Activated naive CD4-positive, alpha-beta T cell treated with anti-CD3 and anti-CD28 coated beads, Interleukin-2, amount 50 U/mL, for 24 hours (primary cell): ENCODE data around the gene SUGP2.

Source experiments
- H3K27ac Mint-ChIP-seq: one replicate; pipeline ENCODE4 v1.8.0; 2021; ENCODE audit warnings: mild to moderate bottlenecking, mixed read lengths
- H3K27me3 Mint-ChIP-seq: one replicate; pipeline ENCODE4 v1.8.0; 2021; ENCODE audit warnings: mixed read lengths
- H3K36me3 Mint-ChIP-seq: one replicate; pipeline ENCODE4 v1.8.0; 2021; ENCODE audit warnings: mixed read lengths
- H3K4me1 Mint-ChIP-seq: one replicate; pipeline ENCODE4 v1.8.0; 2021; ENCODE audit warnings: mixed read lengths
- H3K4me3 Mint-ChIP-seq: one replicate; pipeline ENCODE4 v1.8.0; 2021; ENCODE audit warnings: mild to moderate bottlenecking, mixed read lengths
- H3K9me3 Mint-ChIP-seq: one replicate; pipeline ENCODE4 v1.8.0; 2021; ENCODE audit warnings: mixed read lengths

Gene SUGP2

GRCh38 chr19:19051478-19052213 is 18.3 kb upstream of the SUGP2 start:
- H3K36me3 Mint-ChIP-seq: peaks cover 3% of the 10 kb centered on the region
- no peaks in the 10 kb centered on the region for H3K27me3 Mint-ChIP-seq
- H3K9me3 Mint-ChIP-seq: no peaks in the 10 kb centered on the region
- no peak overlapping the region for H3K4me3 Mint-ChIP-seq
- H3K27ac Mint-ChIP-seq: no peak overlapping the region
- H3K4me1 Mint-ChIP-seq: no peaks in the 10 kb centered on the region

- no peaks in the 10 kb centered on the region for H3K9me3 Mint-ChIP-seq
- no peak overlapping the region for H3K4me3 Mint-ChIP-seq
- H3K4me1 Mint-ChIP-seq: no peaks in the 10 kb centered on the region
- H3K36me3 Mint-ChIP-seq: peaks cover 3% of the 10 kb centered on the region
- no peak overlapping the region for H3K27ac Mint-ChIP-seq
- no peaks in the 10 kb centered on the region for H3K27me3 Mint-ChIP-seq
These were observed 17.4 kb upstream of the SUGP2 start for GRCh38 chr19:19050731-19051130.

- Mint-ChIP-seq H3K27ac (no peak overlapping the region), H3K36me3 (peaks cover 4% of the 10 kb centered on the region), H3K4me3 (no peak overlapping the region), H3K4me1 (no peaks in the 10 kb centered on the region), H3K9me3 (no peaks in the 10 kb centered on the region), H3K27me3 (no peaks in the 10 kb centered on the region)
These were observed 16.8 kb upstream of the SUGP2 start for GRCh38 chr19:19050104-19050503.

DNA sequence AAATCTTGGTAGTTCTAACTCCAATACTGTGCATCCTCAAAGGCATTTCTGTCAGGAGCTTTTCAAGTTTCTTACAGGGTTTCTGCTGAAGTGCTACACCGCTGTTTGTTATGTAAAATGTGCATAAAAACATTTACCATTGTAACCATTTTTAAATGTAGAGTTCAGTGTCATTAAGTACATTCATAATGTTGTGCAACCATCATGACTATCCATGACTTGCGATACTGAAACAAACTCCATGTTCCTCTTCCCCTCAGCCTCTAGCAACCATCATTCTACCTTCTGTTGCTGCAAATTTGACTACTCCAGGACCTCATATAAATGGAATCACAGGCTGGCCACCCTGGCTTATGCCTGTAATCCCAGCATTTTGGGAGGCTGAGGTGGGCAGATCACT is 16.1 kb upstream of the SUGP2 start:
- Mint-ChIP-seq H3K27me3 (no peaks in the 10 kb centered on the region), H3K27ac (no peak overlapping the region), H3K9me3 (no peaks in the 10 kb centered on the region), H3K4me3 (no peak overlapping the region), H3K36me3 (peaks cover 5% of the 10 kb centered on the region), H3K4me1 (no peaks in the 10 kb centered on the region)

DNA sequence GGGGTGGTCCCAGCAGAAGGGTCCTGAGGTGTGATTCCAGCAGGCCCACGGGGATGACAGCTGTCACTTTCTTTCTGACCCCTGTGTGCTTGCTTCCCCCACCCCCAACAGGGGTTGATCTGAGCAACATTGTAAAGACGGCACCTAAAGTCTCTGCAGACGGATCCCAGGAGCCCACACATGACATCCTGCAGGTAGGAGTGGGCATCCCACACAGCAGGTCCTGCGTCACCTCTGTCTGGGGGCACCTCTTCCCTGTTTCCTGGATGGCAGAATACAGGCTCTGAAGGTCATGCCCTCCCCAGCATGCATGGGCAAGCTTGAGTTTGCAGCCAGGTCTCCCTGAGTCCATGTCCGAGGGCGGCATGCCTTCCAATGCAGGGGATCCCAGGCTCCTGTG is 10.6 kb upstream of the SUGP2 start:
- H3K4me1 Mint-ChIP-seq: peaks cover 21% of the 10 kb centered on the region
- H3K27me3 Mint-ChIP-seq: no peaks in the 10 kb centered on the region
- no peak overlapping the region for H3K27ac Mint-ChIP-seq
- H3K9me3 Mint-ChIP-seq: no peaks in the 10 kb centered on the region
- H3K4me3 Mint-ChIP-seq: no peak overlapping the region
- peaks cover 5% of the 10 kb centered on the region for H3K36me3 Mint-ChIP-seq

DNA sequence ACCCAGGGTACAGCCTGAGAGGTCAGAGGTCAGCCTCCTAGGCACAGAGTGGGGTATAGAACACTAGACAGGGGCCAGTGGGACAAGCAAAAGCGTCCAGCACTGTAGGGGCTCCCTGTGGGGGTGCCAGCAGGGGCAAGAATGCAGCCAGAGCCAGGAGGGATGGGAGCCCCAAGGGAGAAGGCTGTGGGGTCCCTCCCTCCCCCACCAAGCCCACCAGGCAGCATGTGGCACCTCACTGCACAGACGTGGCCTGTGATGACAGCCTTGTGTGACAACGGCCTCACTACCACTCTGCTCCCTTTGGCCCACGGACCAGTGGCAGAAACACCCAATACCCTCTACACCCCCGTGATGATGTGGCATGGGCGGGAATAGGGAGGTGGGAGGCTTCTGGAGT is 10.2 kb upstream of the SUGP2 start:
- Mint-ChIP-seq H3K9me3 (no peaks in the 10 kb centered on the region), H3K27ac (no peak overlapping the region), H3K4me1 (peaks cover 21% of the 10 kb centered on the region), H3K4me3 (no peak overlapping the region), H3K36me3 (peaks cover 5% of the 10 kb centered on the region), H3K27me3 (no peaks in the 10 kb centered on the region)

GRCh38 chr19:19042732-19043280 is 9.5 kb upstream of the SUGP2 start:
- Mint-ChIP-seq H3K9me3 (no peaks in the 10 kb centered on the region), H3K27me3 (no peaks in the 10 kb centered on the region), H3K27ac (no peak overlapping the region), H3K4me3 (no peak overlapping the region), H3K36me3 (peaks cover 5% of the 10 kb centered on the region), H3K4me1 (peaks cover 21% of the 10 kb centered on the region)

GRCh38 chr19:19040417-19040816 is 7.1 kb upstream of the SUGP2 start:
- no peak overlapping the region for H3K27ac Mint-ChIP-seq
- H3K4me3 Mint-ChIP-seq: no peak overlapping the region
- H3K4me1 Mint-ChIP-seq: peaks cover 28% of the 10 kb centered on the region
- no peaks in the 10 kb centered on the region for H3K27me3 Mint-ChIP-seq
- no peaks in the 10 kb centered on the region for H3K9me3 Mint-ChIP-seq
- peaks cover 2% of the 10 kb centered on the region for H3K36me3 Mint-ChIP-seq

DNA sequence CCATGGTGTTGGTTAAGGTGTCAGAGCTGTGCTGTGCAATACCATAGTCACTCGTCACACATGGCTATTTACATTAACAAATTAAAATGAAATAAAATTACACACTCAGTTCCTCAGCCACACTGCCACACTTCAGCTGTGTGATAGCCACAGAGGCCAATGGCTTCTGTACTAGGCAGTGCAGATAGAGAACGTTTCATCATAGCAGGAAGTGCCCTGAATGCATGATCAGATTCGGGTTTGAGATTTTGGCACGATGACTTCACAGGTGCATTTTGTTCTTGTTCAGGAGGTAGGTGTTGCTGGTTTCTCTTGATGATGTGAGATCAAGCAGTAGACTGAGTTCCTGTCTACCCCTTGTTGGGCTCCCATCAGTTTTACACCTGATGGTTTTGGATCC is 6.6 kb upstream of the SUGP2 start:
- Mint-ChIP-seq H3K27me3 (no peaks in the 10 kb centered on the region), H3K4me1 (peaks cover 33% of the 10 kb centered on the region), H3K27ac (peak overlapping the region; percentile 82), H3K4me3 (peak overlapping the region; percentile 31), H3K36me3 (no peaks in the 10 kb centered on the region), H3K9me3 (no peaks in the 10 kb centered on the region)

GRCh38 chr19:19034204-19034624 is 897 bp upstream of the SUGP2 start:
- Mint-ChIP-seq H3K4me1 (peaks cover 39% of the 10 kb centered on the region), H3K9me3 (no peaks in the 10 kb centered on the region), H3K36me3 (peaks cover 4% of the 10 kb centered on the region), H3K27ac (peak overlapping the region; percentile 94), H3K27me3 (no peaks in the 10 kb centered on the region), H3K4me3 (peak overlapping the region; percentile 93)

GRCh38 chr19:19033176-19033425 is 216 bp downstream of the SUGP2 start:
- Mint-ChIP-seq H3K9me3 (no peaks in the 10 kb centered on the region), H3K27me3 (no peaks in the 10 kb centered on the region), H3K4me3 (peak overlapping the region; percentile 93), H3K4me1 (peaks cover 40% of the 10 kb centered on the region), H3K27ac (no peak overlapping the region), H3K36me3 (peaks cover 6% of the 10 kb centered on the region)

- peak overlapping the region; percentile 89 for H3K4me3 Mint-ChIP-seq
- H3K9me3 Mint-ChIP-seq: no peaks in the 10 kb centered on the region
- H3K27me3 Mint-ChIP-seq: no peaks in the 10 kb centered on the region
- peaks cover 44% of the 10 kb centered on the region for H3K4me1 Mint-ChIP-seq
- peak overlapping the region; percentile 88 for H3K27ac Mint-ChIP-seq
- H3K36me3 Mint-ChIP-seq: peaks cover 9% of the 10 kb centered on the region
These were observed 719 bp downstream of the SUGP2 start for GRCh38 chr19:19032420-19033175.

GRCh38 chr19:19031891-19032290 is 1.4 kb downstream of the SUGP2 start:
- peaks cover 13% of the 10 kb centered on the region for H3K36me3 Mint-ChIP-seq
- peaks cover 49% of the 10 kb centered on the region for H3K4me1 Mint-ChIP-seq
- peak overlapping the region; percentile 89 for H3K4me3 Mint-ChIP-seq
- no peak overlapping the region for H3K27ac Mint-ChIP-seq
- no peaks in the 10 kb centered on the region for H3K9me3 Mint-ChIP-seq
- no peaks in the 10 kb centered on the region for H3K27me3 Mint-ChIP-seq

- peaks cover 11% of the 10 kb centered on the region for H3K36me3 Mint-ChIP-seq
- no peak overlapping the region for H3K4me3 Mint-ChIP-seq
- H3K27me3 Mint-ChIP-seq: no peaks in the 10 kb centered on the region
- no peak overlapping the region for H3K27ac Mint-ChIP-seq
- H3K9me3 Mint-ChIP-seq: no peaks in the 10 kb centered on the region
- peaks cover 36% of the 10 kb centered on the region for H3K4me1 Mint-ChIP-seq
These were observed 4.8 kb downstream of the SUGP2 start for GRCh38 chr19:19028526-19028925.

GRCh38 chr19:19027228-19027627 is 6.1 kb downstream of the SUGP2 start:
- H3K4me3 Mint-ChIP-seq: no peak overlapping the region
- H3K4me1 Mint-ChIP-seq: peaks cover 45% of the 10 kb centered on the region
- H3K9me3 Mint-ChIP-seq: no peaks in the 10 kb centered on the region

GRCh38 chr19:19026299-19026971 is 6.9 kb downstream of the SUGP2 start:
- no peaks in the 10 kb centered on the region for H3K9me3 Mint-ChIP-seq
- H3K27me3 Mint-ChIP-seq: no peaks in the 10 kb centered on the region
- H3K36me3 Mint-ChIP-seq: peaks cover 11% of the 10 kb centered on the region
- H3K4me1 Mint-ChIP-seq: peaks cover 41% of the 10 kb centered on the region
- H3K27ac Mint-ChIP-seq: no peak overlapping the region
- H3K4me3 Mint-ChIP-seq: no peak overlapping the region

More at GRCh38 chr19:19027228-19027627, 6.1 kb downstream of the SUGP2 start:
- Mint-ChIP-seq H3K27me3 (no peaks in the 10 kb centered on the region), H3K36me3 (peaks cover 11% of the 10 kb centered on the region), H3K27ac (peak overlapping the region; percentile 19)
